H7 (cell line): ENCODE measurements around the gene ALOX15. TPM values are rescaled to one million over a fixed set of nuclear protein-coding genes. Genes with fewer than 3 reads are reported as not detected.

ENCODE experiments used
- DNase-seq: peaks from one replicate; pipeline ENCODE4 v3.0.0; 2012
- H3K27me3 ChIP-seq: 2 replicates; pipeline ENCODE4 v1.6.0; 2011; ENCODE audit warnings: mild to moderate bottlenecking, low read length; ENCODE audit not compliant: control insufficient read depth, insufficient read depth
- H3K36me3 ChIP-seq: replicated peaks from 2 replicates; pipeline ENCODE4 v1.5.1; 2011; ENCODE audit warnings: low read length; ENCODE audit not compliant: control insufficient read depth, insufficient read depth
- H3K4me3 ChIP-seq: 2 replicates; pipeline ENCODE4 v1.5.1; 2011; ENCODE audit warnings: low read depth, mild to moderate bottlenecking, control low read depth, low read length, moderate library complexity; ENCODE audit not compliant: insufficient read depth
- total RNA-seq: library from RNA; depleted of rRNA; stranded (reverse); fragments of >200 nt; shearing (Covaris generic); gene quantifications from 2 replicates; pipeline ENCODE4 v1.2.3, GENCODE V29; 2014; rRNA removed

The ALOX15 gene
- total RNA-seq, 1 experiment from 2014 or later = 0.10 TPM

DNA sequence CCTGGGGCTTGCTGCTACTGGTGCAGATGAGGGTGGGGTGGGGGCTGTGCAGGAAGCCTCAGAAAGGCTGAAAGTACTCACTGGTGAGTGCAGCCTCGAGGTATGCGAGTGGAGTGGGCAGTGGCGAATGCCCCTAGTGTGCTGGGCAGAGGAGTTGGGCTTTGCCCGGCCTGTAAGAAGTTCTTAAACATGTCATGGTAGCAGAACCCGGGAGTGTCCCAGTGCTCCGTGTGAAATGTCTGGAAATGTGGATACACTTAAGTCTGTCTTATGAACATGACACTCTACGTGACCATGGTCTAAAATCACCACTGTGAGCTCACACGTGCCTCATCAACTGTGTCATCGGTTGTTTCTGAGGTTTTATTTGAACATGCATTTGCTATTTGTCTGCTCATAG lies 55.4 kb downstream of the ALOX15 start:
- H3K27me3 ChIP-seq = peaks cover 40% of the 10 kb centered on the region
- DNase-seq = no peak

DNA sequence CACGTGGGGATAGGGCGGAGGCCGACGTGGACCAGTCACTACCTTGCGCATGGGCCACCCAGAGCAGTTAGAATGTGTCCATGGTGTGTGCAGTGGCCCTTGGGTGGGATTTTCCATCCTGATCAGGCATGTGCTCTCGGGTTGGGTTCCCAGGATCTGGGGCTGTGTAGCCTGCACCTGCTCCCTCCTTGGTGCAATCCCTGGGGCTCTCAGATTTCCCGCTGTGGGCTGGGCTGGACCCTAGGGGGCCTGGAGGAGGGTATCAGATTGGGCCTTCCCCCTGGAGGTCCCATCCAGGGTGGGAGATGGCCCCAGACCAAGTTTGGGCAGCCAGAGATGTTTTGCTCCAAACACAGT lies 55.9 kb downstream of the ALOX15 start:
- H3K36me3 ChIP-seq = no peaks in the 10 kb centered on the region
- peaks cover 40% of the 10 kb centered on the region for H3K27me3 ChIP-seq
- peak; percentile 58 for DNase-seq
- H3K4me3 ChIP-seq = no peak overlapping the region

More for the DNA sequence above, 55.4 kb downstream of the ALOX15 start:
- Histone ChIP-seq H3K4me3 (no peak overlapping the region), H3K36me3 (no peaks in the 10 kb centered on the region)

GRCh38 chr17:4584917-4585637 lies 56.4 kb downstream of the ALOX15 start:
- peak; percentile 90 for DNase-seq
- peak overlapping the region; percentile 49 for H3K4me3 ChIP-seq
- H3K36me3 ChIP-seq = no peaks in the 10 kb centered on the region
- H3K27me3 ChIP-seq = peaks cover 40% of the 10 kb centered on the region

- peak; percentile 96 for DNase-seq
- Histone ChIP-seq H3K27me3 (peaks cover 40% of the 10 kb centered on the region), H3K36me3 (no peaks in the 10 kb centered on the region), H3K4me3 (peak within 1 kb of the TSS; percentile 49)
These were observed 57.2 kb downstream of the ALOX15 start, which contains the start of gene SMTNL2 for GRCh38 chr17:4584101-4584916. Gene SMTNL2, plus strand, starts transcription at chr17:4584529. Its CDS starts 77 bp downstream, at chr17:4584606.

DNA sequence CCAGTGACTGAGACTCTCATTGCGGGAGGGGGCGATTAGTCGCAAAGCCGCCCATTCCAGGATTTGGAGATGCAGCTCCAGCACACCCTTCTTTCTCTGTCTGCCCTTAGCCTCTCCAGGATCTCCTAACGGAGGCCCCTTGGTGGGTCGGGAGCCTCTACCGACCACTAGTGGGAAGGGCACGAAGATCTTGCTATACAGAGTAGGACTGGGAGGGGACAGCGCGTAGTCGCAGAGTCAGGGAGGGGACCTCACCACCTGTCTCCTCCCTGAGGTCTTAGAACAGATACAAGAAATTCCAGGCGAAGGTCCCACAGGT lies 57.7 kb downstream of the ALOX15 start:
- Histone ChIP-seq H3K36me3 (no peaks in the 10 kb centered on the region), H3K4me3 (peak overlapping the region; percentile 49), H3K27me3 (peaks cover 40% of the 10 kb centered on the region)
- DNase-seq = peak; percentile 88

DNA sequence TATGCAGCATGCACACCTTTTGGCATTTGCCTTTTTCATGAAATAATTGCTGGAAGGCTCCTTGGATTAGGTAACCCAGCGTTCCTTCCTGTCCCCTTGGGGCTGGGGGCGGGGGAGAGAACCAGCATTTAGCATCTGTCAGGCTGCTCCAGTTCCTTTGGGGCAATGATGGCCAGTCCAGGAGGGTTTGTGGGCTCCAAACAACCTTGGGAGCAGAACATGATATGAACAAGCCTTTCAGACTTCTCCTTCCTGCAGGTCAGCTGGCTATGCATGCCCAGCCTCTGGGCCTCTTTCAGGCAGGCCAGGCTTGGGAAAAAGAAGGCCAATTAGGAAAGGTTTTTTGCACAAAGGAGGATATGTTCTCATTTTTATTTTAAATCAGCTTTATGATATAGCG lies 58.3 kb downstream of the ALOX15 start:
- Histone ChIP-seq H3K4me3 (no peak overlapping the region), H3K36me3 (no peaks in the 10 kb centered on the region), H3K27me3 (peaks cover 40% of the 10 kb centered on the region)
- DNase-seq = no peak

GRCh38 chr17:4582691-4583090 lies 58.8 kb downstream of the ALOX15 start:
- H3K36me3 ChIP-seq = no peaks in the 10 kb centered on the region
- no peak overlapping the region for H3K4me3 ChIP-seq
- peaks cover 40% of the 10 kb centered on the region for H3K27me3 ChIP-seq
- DNase-seq = no peak

DNA sequence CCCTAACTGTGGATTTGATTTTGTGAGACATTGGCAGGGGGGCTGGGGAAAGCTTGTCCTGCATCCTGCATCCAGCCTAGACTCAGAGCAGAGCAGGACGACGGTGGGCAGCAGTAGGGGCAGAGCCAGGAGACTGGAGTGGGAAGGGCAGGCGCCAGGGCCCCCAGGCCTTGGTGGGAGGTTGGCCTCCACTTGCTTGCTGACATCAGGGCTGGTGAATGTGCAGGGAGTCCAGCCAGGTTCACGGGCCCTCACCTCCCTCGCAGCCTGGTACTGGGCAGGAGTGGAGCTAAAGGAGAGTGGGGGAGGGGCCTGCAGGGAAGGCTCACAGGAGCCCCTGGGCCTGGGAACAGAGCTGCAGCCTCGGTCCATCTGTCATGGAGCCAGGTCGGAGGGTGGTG lies 59.4 kb downstream of the ALOX15 start:
- DNase-seq = peak; percentile 63
- Histone ChIP-seq H3K27me3 (peaks cover 40% of the 10 kb centered on the region), H3K4me3 (no peak overlapping the region), H3K36me3 (no peaks in the 10 kb centered on the region)

Other genes starting within 250 kb of the ALOX15 start
- 0.52 TPM in 1 of 2 replicates, not detected in the other for gene SPNS3, start 207.7 kb downstream of the ALOX15 start, total RNA-seq
- 1.8 and 2.1 TPM in 2 replicates for gene SPNS2, start 142.8 kb downstream of the ALOX15 start, total RNA-seq
- gene MYBBP1A, start 86.3 kb downstream of the ALOX15 start, total RNA-seq = 140 and 149 TPM in 2 replicates
- not detected in 2 replicates for gene GGT6, start 81.1 kb downstream of the ALOX15 start, total RNA-seq
- gene SMTNL2, start 57.1 kb downstream of the ALOX15 start, total RNA-seq = 1.4 and 1.9 TPM in 2 replicates
- gene PELP1, start 62.5 kb upstream of the ALOX15 start, total RNA-seq = 73.8 and 77.2 TPM in 2 replicates
- gene ARRB2, start 69.0 kb upstream of the ALOX15 start, total RNA-seq = 28.5 and 40.2 TPM in 2 replicates
- gene MED11, start 89.8 kb upstream of the ALOX15 start, total RNA-seq = 24.8 and 27.9 TPM in 2 replicates
- gene ZMYND15, start 98.2 kb upstream of the ALOX15 start, total RNA-seq = 0.17 TPM in 1 of 2 replicates, not detected in the other
- gene CXCL16, start 98.2 kb upstream of the ALOX15 start, total RNA-seq = 0.42 and 2.0 TPM in 2 replicates
- not detected in 2 replicates for gene TM4SF5, start 130.2 kb upstream of the ALOX15 start, total RNA-seq
- gene VMO1, start 144.7 kb upstream of the ALOX15 start, total RNA-seq = not detected in 2 replicates
- not detected in 2 replicates for gene GLTPD2, start 147.3 kb upstream of the ALOX15 start, total RNA-seq
- gene PSMB6, start 154.5 kb upstream of the ALOX15 start, total RNA-seq = 348 and 395 TPM in 2 replicates
- gene PLD2, start 165.5 kb upstream of the ALOX15 start, total RNA-seq = 36.5 and 42.6 TPM in 2 replicates
- 42.4 and 58.2 TPM in 2 replicates for gene MINK1, start 191.7 kb upstream of the ALOX15 start, total RNA-seq